SKM-1 treated with dmso at 0.1 percent for 144 hours (cell line): ENCODE data around the gene ZBTB18.
A peak's percentile ranks its signal among the peaks of the same experiment; 100 is the strongest.

Experiments
- DNase-seq: peaks from one replicate; lab custom pipeline; 2025; ENCODE audit not compliant: unreplicated experiment; lab: John Stamatoyannopoulos, UW

Gene ZBTB18

GRCh38 chr1:244087611-244088010 lies 36.5 kb downstream of the ZBTB18 start:
- no peak for DNase-seq

GRCh38 chr1:244088161-244088560 lies 37.1 kb downstream of the ZBTB18 start:
- no peak for DNase-seq

GRCh38 chr1:244089561-244089960 lies 38.5 kb downstream of the ZBTB18 start:
- DNase-seq = no peak

- DNase-seq = no peak
Measured at GRCh38 chr1:244090645-244091044, 39.6 kb downstream of the ZBTB18 start.

- no peak for DNase-seq
Measured at GRCh38 chr1:244092293-244092963, 41.3 kb downstream of the ZBTB18 start.

- no peak for DNase-seq
Measured at GRCh38 chr1:244092964-244093638, 42.0 kb downstream of the ZBTB18 start.

GRCh38 chr1:244094880-244095528 lies 43.9 kb downstream of the ZBTB18 start:
- no peak for DNase-seq

- DNase-seq = no peak
Measured at GRCh38 chr1:244095529-244095911, 44.4 kb downstream of the ZBTB18 start.

GRCh38 chr1:244096066-244096610 lies 45.1 kb downstream of the ZBTB18 start:
- no peak for DNase-seq

- DNase-seq = no peak
Measured at GRCh38 chr1:244096691-244097090, 45.6 kb downstream of the ZBTB18 start.

- DNase-seq = peak; percentile 7
Measured at GRCh38 chr1:244097523-244098405, 46.7 kb downstream of the ZBTB18 start.

GRCh38 chr1:244099258-244099930 lies 48.3 kb downstream of the ZBTB18 start:
- DNase-seq = no peak

GRCh38 chr1:244100276-244100675 lies 49.2 kb downstream of the ZBTB18 start:
- no peak for DNase-seq

GRCh38 chr1:244100704-244101453 lies 49.8 kb downstream of the ZBTB18 start:
- DNase-seq = no peak

GRCh38 chr1:244102046-244102445 lies 51.0 kb downstream of the ZBTB18 start:
- no peak for DNase-seq

- no peak for DNase-seq
Measured at GRCh38 chr1:244102468-244102867, 51.4 kb downstream of the ZBTB18 start.

- DNase-seq = no peak
Measured at GRCh38 chr1:244104309-244105060, 53.4 kb downstream of the ZBTB18 start.

- DNase-seq = no peak
Measured at GRCh38 chr1:244106176-244106575, 55.1 kb downstream of the ZBTB18 start.
